ENCODE data around the gene SDS.

GRCh38 chr12:113348849-113349536 lies 54.7 kb downstream of the SDS start:
- TF ChIP-seq CTCF (IDR thresholded peaks at IDR 0.05; ENCODE audit: low read depth, low read length) (no peak), EZH2phosphoT487 (IDR thresholded peaks at IDR 0.05; ENCODE audit: low read depth) (no peak)

Data from OCI-LY3 (cell line).